GM20431 (cell line): ENCODE measurements around the gene STEAP1B.
"Not testable (repeated sequence)": the region's sequence is repeated elsewhere in the genome, so short reads cannot be mapped to it uniquely, and the experiment has no call there.

Experiments used
- in situ Hi-C: fragments of 300-500 bp; cut with MseI, MboI; formaldehyde crosslinking; loops from one replicate; pipeline ENCODE4 v1.15.0; 2020; ENCODE audit warnings: low sequenced_read_pairs; ENCODE audit not compliant: unreplicated experiment

The STEAP1B gene

DNA sequence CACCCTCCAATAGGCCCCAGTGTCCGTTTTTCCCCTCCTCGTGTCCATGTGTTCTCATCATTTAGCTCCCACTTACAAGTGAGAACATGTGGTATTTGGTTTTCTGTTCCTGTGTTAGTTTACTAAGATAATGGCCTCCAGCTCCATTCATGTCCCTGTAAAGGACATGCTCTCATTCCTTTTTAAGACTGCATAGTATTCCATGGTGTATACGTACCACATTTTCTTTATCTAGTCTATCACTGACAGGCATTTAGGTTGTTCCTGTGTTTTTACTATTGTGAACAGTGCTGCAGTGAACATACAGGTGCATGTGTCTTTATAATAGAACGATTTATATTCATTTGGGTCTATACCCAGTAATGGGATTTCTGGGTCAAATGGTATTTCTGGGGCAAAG lies 63.4 kb downstream of the STEAP1B start:
- in situ Hi-C loops, result not testable (repeated sequence)

- in situ Hi-C loops, result no loop called here
These were observed 64.3 kb downstream of the STEAP1B start for GRCh38 chr7:22435720-22436119.

GRCh38 chr7:22435105-22435504 lies 64.9 kb downstream of the STEAP1B start:
- in situ Hi-C loops, result no loop called here

DNA sequence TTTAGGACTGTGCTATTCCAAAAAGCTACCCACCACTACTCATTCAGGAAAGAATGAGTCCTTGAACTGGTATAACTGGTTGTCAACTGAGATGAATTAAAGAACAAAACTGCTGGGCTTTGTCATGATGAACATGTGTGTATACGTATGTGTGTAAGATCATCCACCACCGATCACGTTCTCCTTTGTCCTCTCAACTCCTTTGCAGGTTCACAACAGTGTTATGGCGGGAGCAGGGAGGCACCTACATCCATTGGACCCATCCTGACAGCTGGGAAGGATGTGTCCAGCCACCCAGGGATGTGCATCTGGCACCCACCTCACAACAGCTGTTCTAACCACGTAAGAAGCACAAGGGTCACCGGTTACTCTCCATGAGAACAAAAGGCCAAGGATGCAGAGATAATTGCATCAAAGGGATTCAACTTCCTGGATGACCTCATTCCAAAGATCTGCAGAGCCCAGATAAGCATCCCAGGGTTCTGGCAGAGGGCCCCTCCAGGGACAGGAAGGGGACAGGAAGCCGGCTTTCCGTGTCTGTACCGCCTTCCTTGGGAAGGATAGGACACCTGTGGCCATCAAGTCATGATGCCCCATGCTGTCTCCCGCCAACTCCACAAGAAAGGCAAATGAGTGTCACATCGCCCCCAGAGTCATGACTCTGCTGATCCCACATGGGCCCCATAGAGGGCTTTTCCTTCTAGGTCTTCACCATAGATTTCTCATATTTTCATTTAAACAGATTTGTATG lies 66.1 kb downstream of the STEAP1B start:
- in situ Hi-C loops, result no loop called here

GRCh38 chr7:22433165-22433700 lies 66.8 kb downstream of the STEAP1B start:
- in situ Hi-C loops, result not testable (repeated sequence)

DNA sequence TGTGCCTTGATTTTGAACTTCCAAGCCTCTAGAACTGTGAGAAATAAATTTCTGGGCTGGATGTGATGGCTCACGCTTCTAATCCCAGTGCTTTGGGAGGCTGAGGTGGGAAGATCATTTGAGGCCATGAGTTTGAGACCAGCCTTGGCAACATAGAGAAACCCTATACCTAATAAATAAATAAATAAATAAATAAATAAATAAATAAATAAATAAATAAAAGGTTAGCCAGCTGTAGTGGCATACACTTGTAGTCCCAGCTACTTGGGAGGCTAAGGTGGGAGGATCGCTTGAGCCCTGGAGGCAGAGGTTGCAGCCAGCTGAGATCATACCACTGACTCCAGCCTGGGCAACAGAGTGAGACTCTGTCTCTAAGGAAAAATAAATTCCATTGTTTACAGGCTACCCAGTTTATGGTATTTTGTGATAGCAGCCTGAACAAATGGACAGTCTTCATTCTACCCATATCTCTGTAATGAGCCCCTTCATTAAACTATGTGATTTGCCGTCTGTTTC lies 67.7 kb downstream of the STEAP1B start:
- in situ Hi-C loops, result no loop called here

- in situ Hi-C loops, result no loop called here
These were observed 69.5 kb downstream of the STEAP1B start for GRCh38 chr7:22430457-22430856.

GRCh38 chr7:22429386-22429785 lies 70.6 kb downstream of the STEAP1B start:
- in situ Hi-C loops, result no loop called here

DNA sequence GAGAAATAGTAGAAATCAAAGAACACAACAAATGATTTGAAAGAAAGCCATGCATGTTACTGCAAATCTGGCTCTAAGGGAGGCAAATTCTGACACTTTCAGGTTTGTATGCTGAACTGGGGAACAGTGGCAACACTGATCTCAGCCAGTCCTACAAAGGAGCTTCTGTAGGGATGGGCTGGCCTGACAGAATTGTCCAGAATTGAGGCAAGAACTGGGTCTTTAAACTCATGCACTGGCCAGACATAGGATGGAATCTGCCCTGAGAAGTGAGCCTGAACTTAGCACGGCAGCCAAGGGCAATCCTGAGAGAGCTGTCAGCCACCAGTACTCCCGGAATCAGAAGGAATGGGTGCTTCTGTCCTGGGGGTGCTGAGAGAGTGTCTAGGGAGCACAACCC lies 72.1 kb downstream of the STEAP1B start:
- in situ Hi-C loops, result no loop called here

- in situ Hi-C loops, result no loop called here
These were observed 72.9 kb downstream of the STEAP1B start for GRCh38 chr7:22427104-22427503.

GRCh38 chr7:22426463-22427094 lies 73.4 kb downstream of the STEAP1B start:
- in situ Hi-C loops, result no loop called here

DNA sequence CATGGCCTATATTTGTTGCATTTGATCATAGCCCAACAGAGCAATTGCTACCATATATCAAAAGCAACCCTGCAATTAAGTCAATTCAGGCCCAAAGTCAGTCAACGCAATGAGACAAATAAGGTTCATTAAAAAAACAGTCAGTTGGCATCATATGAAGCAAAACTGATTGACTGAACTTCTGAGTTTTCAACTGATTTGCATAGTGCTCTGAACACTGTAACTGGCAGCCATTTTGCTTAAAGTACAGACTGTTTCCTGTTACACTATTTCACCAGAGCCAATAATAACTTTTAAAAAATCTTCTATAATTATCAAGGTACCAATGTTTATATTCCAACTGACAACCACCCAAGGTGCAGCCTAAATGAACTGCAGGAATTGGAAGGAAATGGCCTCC lies 74.6 kb downstream of the STEAP1B start:
- in situ Hi-C loops, result no loop called here

DNA sequence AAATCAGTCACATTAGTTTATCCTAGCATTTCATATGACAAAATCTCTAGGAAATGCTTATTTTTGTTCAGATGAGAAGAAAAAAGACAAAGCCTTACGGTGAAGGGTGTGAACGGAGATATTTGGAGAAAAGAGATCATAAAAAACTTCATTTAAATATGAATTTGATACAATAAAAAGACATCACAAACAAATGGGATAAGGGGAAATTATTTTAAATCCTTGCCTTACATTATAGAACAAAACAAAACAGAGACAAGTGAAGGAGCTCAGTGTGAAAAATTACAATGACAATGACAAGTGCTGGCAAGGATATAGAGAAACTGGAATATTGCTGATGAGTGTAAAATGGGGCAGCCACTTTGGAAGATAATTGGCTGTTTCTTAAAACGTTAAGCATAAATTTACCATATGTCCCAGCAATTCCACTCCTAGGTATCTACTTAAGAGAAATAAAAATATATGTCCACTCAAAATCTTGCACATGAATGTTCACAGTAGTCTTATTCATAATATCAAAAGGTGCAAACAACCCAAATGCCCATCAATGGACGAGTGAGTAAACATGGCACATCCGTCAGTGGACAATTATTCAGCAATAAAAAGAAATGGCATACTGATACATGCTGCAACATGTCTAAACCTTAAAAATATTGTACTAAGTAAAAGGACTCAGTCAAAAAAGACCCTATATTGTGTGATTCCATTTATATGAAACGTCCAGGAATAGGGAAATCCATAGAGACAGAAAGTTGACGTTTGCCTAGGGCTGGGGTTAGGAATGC lies 77.0 kb downstream of the STEAP1B start:
- in situ Hi-C loops, result no loop called here

- in situ Hi-C loops, result no loop called here
These were observed 78.9 kb downstream of the STEAP1B start for GRCh38 chr7:22420973-22421635.

DNA sequence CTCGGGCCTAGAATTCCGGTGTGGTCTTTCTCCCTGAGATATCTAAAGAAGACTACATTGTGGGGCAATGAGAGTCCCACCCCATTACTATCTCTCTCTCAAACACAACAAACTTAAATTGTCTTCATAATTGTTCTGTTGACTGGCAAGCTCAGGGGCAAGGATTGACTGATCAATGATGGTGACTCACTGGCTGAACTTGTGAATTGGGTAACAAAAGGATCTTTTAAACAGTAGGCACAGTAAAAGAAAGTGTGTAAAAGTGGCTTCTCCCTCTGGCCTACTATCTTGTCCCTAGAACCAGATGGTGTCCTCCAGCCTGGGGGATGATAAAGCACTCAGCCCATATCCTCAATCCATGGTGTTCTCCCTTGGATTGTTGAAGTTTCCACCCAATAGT lies 80.0 kb downstream of the STEAP1B start:
- in situ Hi-C loops, result no loop called here

DNA sequence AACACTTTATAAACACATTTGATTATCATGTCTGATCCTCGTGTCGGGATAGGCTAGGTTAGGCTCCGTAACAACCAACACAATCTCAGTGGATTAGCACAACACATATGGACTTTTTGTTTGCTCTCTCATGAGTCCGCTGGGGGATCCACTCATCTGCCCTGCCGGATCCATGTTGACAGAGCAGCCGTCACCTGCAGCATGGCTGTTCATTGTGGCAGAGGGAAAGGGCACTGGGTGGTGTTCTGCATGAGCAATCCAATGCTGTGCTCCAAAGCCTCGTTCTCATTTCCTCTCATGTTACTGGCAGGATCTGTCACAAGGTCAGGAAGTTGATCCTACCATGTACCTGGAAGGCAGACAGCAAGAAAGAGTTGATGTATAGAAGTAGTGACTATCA lies 80.5 kb downstream of the STEAP1B start:
- in situ Hi-C loops, result no loop called here

DNA sequence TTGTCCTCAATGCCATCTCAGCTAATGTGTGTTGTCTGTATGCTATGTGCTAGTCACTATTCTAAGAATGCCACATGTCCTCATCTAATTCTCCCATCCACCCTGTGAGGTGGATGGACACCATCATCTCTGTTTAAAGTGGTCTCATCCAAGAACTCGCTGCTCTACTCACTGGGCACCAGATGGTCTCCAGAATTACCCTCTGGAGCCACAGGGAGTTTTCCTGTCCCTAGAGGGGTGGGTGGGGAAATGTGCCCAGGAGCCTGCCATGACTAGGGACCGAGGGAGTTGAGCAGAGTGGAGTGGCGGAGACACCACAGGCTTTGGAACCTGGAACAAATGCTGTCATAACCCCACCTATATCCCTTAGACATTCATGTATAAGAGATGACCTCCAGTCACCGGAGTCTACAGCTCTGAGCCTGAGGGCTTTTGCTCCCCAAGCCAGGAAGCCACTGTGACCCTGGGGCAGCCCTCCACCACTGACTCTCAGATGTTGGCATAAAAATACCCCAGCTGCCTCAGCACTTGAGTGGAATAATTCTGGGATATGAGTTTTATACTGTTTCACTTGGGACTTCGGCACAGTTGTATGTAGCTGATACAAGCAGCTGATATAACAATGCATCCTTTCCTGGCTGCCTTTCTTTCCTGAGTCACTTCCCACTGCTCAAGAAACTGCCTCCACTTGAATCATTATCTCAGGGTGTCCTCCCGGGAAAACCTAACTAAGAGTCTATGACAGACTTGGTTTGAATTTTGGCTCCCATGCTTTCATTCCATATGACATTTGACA lies 81.5 kb downstream of the STEAP1B start:
- in situ Hi-C loops, result no loop called here

DNA sequence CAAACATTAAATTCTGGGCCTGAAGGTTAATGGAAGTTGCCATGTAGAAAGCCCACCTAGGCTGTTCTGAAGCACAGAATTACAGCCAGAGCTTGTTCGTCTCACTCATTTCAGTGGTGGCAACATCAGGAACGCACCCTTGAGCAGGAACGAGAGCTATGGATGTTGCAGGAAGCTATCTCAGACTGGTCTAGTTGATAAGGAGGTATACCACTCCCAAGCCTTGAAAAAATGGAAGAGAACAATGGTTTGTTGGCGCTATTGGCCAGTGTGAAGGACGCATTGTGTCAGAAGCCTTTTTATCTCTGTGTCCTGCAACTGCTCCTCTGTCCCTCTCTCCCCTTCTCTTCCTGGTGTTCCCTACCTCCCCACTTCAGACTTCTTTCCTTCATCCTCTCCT lies 82.1 kb downstream of the STEAP1B start:
- in situ Hi-C loops, result no loop called here

- in situ Hi-C loops, result no loop called here
These were observed 82.6 kb downstream of the STEAP1B start for GRCh38 chr7:22417349-22417748.
